Progenitor cell of endocrine pancreas (in vitro differentiated cells): Measurements from ENCODE around the gene WDR53. TPM values are rescaled to one million over a fixed set of nuclear protein-coding genes. Genes with fewer than 3 reads are reported as not detected.
"Not testable (repeated sequence)": the region's sequence is repeated elsewhere in the genome, so short reads cannot be mapped to it uniquely, and the experiment has no call there.

Source experiments
- DNase-seq: peaks from one replicate; pipeline ENCODE4 v3.0.0; 2021; ENCODE audit warnings: low spot score; ENCODE audit not compliant: unreplicated experiment
- H3K27ac Mint-ChIP-seq: 2 replicates; pipeline ENCODE4 v1.8.0; 2021; ENCODE audit warnings: mild to moderate bottlenecking, moderate library complexity, mixed read lengths
- H3K27me3 Mint-ChIP-seq: 2 replicates; pipeline ENCODE4 v1.8.0; 2021; ENCODE audit warnings: mixed read lengths
- H3K36me3 Mint-ChIP-seq: 2 replicates; pipeline ENCODE4 v1.8.0; 2022; ENCODE audit warnings: mixed read lengths; ENCODE audit not compliant: insufficient read depth
- H3K4me1 Mint-ChIP-seq: 2 replicates; pipeline ENCODE4 v1.8.0; 2021; ENCODE audit warnings: low read depth, mixed read lengths
- H3K4me3 Mint-ChIP-seq: 2 replicates; pipeline ENCODE4 v1.8.0; 2021; ENCODE audit warnings: low read depth, mild to moderate bottlenecking, moderate library complexity, mixed read lengths
- H3K9me3 Mint-ChIP-seq: 2 replicates; pipeline ENCODE4 v1.8.0; 2021; ENCODE audit warnings: low read depth, mixed read lengths
- long read RNA-seq: library from polyadenylated mRNA; unstranded; transcript quantifications from one replicate; pipeline ENCODE4 v2.0.0, GENCODE V29; 2020
- total RNA-seq: library from RNA; stranded (reverse); gene quantifications from 2 replicates; pipeline ENCODE4 v1.2.1, GENCODE V29; 2021
- TF ChIP-seq, protein P1 (sequence below): fragments of 200-600 bp; sonication (generic); IDR thresholded peaks from one replicate; pipeline ENCODE4 v1.5.0; 2021; ENCODE audit warnings: antibody characterized with exemption, mild to moderate bottlenecking; ENCODE audit not compliant: unreplicated experiment

WDR53 gene
- 13.1 and 15.2 TPM in 2 replicates for total RNA-seq
- long read RNA-seq, partial matches to known transcripts = 8 of 20 reads
- long read RNA-seq, other reads (novel, unspliced or antisense) = 8 of 20 reads

DNA sequence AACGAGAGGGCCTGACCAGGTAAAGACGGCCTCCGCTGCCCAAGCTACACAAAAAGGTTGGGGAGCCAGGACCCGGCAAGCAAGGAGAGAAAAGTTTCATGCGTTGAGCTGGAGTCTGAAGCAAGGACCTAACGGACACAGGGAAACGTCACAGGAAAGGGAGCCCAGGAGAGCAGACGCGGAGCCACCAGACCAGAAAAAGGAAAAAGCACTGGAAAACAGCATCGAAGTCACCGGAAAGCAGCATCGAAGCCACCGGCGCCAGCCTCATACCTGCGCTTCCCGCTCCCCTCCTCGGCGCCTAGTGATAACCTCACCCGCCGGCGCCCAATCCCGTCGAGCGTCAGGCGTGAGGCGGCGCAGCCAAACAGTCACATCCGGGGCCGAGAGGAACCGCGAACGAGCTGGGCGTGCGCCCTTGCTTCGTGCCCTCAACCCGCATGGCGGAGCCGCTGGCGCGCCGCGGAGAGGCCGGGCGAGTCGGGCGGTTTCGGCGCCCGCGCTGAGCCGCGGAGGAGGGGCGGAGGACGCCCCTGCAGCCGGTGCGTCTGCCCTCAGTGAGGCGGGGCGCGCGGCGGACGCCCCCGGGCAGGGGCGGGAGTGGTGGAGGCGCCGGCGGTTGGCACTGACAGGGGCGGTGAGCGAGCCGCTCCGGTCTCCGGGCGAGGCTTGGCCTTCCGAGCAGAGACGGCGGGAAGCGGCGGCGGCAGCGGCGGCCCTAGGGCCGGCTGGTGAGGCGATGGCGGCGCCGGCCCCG is at the start of gene WDR53, which contains the start of gene FBXO45:
TSS of gene WDR53 (minus strand) at position 309 of the 757 bp plus-strand sequence. CDS start 7,079 bp downstream, outside the sequence.
TSS of gene FBXO45 (plus strand) at position 415 of the 757 bp plus-strand sequence. CDS start at position 740, 325 bp downstream.
- H3K27ac Mint-ChIP-seq = peak within 1 kb of the TSS; percentile 99
- no peaks in the 10 kb centered on the region for H3K9me3 Mint-ChIP-seq
- TF ChIP-seq, protein P1, sequence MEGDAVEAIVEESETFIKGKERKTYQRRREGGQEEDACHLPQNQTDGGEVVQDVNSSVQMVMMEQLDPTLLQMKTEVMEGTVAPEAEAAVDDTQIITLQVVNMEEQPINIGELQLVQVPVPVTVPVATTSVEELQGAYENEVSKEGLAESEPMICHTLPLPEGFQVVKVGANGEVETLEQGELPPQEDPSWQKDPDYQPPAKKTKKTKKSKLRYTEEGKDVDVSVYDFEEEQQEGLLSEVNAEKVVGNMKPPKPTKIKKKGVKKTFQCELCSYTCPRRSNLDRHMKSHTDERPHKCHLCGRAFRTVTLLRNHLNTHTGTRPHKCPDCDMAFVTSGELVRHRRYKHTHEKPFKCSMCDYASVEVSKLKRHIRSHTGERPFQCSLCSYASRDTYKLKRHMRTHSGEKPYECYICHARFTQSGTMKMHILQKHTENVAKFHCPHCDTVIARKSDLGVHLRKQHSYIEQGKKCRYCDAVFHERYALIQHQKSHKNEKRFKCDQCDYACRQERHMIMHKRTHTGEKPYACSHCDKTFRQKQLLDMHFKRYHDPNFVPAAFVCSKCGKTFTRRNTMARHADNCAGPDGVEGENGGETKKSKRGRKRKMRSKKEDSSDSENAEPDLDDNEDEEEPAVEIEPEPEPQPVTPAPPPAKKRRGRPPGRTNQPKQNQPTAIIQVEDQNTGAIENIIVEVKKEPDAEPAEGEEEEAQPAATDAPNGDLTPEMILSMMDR = no peak
- H3K4me3 Mint-ChIP-seq = peak within 1 kb of the TSS; percentile 100
- H3K36me3 Mint-ChIP-seq = no peaks in the 10 kb centered on the region
- H3K4me1 Mint-ChIP-seq = peaks cover 16% of the 10 kb centered on the region
- H3K27me3 Mint-ChIP-seq = no peaks in the 10 kb centered on the region
- peak; percentile 90 for DNase-seq

GRCh38 chr3:196617256-196617655 is 48.9 kb upstream of the WDR53 start:
- Mint-ChIP-seq H3K9me3 (no peaks in the 10 kb centered on the region), H3K27ac (no peak overlapping the region), H3K27me3 (no peaks in the 10 kb centered on the region), H3K4me3 (no peak overlapping the region), H3K36me3 (no peaks in the 10 kb centered on the region), H3K4me1 (peaks cover 15% of the 10 kb centered on the region)
- TF ChIP-seq, protein P1 = no peak
- no peak for DNase-seq

GRCh38 chr3:196615234-196615633 is 46.9 kb upstream of the WDR53 start:
- DNase-seq, H3K27ac Mint-ChIP-seq, H3K36me3 Mint-ChIP-seq, H3K9me3 Mint-ChIP-seq, H3K4me3 Mint-ChIP-seq, H3K27me3 Mint-ChIP-seq: not testable (repeated sequence)
- peaks cover 12% of the 10 kb centered on the region for H3K4me1 Mint-ChIP-seq

GRCh38 chr3:196611761-196612483 is 43.6 kb upstream of the WDR53 start:
- TF ChIP-seq, protein P1 = no peak
- no peaks in the 10 kb centered on the region for H3K9me3 Mint-ChIP-seq
- DNase-seq = no peak
- no peak overlapping the region for H3K4me3 Mint-ChIP-seq
- H3K36me3 Mint-ChIP-seq = no peaks in the 10 kb centered on the region
- peaks cover 5% of the 10 kb centered on the region for H3K4me1 Mint-ChIP-seq
- peak overlapping the region; percentile 76 for H3K27ac Mint-ChIP-seq
- H3K27me3 Mint-ChIP-seq = no peaks in the 10 kb centered on the region

- no peaks in the 10 kb centered on the region for H3K27me3 Mint-ChIP-seq
- no peak overlapping the region for H3K4me3 Mint-ChIP-seq
- no peak overlapping the region for H3K27ac Mint-ChIP-seq
- TF ChIP-seq, protein P1 = no peak
- H3K4me1 Mint-ChIP-seq = peaks cover 5% of the 10 kb centered on the region
- H3K36me3 Mint-ChIP-seq = no peaks in the 10 kb centered on the region
- DNase-seq = no peak
- no peaks in the 10 kb centered on the region for H3K9me3 Mint-ChIP-seq
These were observed 41.6 kb upstream of the WDR53 start for GRCh38 chr3:196609805-196610515.
